HG02623 (cell line): ENCODE results near the gene SMPD2.
A peak's percentile ranks its signal among the peaks of the same experiment; 100 is the strongest.

Experiments used
- ATAC-seq: cut with Tn5 transposase; IDR thresholded peaks from one replicate; pipeline ENCODE4 v1.9.1; 2021; ENCODE audit warnings: moderate library complexity; ENCODE audit not compliant: unreplicated experiment

SMPD2 gene

GRCh38 chr6:109446541-109446940, 6.0 kb downstream of the SMPD2 start:
- ATAC-seq = no peak

GRCh38 chr6:109447087-109447486, 6.6 kb downstream of the SMPD2 start:
- no peak for ATAC-seq

GRCh38 chr6:109447878-109448555, 7.5 kb downstream of the SMPD2 start:
- ATAC-seq = no peak

GRCh38 chr6:109448615-109449014, 8.1 kb downstream of the SMPD2 start:
- ATAC-seq = no peak

DNA sequence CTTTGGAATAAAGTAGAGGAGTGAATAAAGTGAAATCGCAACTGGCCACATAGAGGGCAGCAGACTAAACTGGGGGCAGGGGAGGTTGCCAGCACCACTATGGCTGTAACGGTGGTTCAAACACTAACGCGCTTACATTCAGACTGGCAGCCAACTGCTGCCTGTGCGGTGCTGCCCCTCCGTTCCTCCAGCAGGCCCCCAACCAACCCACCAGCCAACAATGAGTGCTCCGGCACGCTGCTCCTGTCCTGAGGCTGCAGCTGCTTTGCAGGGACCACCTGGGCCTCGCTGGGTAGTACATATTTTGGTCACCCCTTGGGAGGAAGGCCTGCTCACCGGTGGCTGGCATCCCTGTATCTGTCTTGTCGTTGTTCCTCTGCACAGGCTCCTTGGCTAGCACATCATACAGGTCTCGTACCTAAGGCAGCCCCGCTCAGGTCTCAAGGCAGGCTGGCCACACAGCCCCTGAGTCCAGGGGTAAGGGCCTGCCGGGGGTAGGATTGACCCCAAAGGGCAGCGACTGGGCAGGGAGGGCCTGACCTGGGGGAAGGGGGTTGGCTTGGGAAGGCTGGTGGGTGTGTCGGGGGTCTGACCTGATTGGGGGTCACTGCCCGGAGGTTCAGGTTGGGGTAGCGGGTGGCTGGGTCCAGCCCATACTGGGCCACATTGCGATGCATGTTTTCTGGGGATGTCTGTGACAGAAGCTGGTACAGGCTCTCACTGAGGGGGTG, 8.7 kb downstream of the SMPD2 start:
- no peak for ATAC-seq

- no peak for ATAC-seq
Measured at GRCh38 chr6:109449795-109450673, 9.5 kb downstream of the SMPD2 start.

- no peak for ATAC-seq
Measured at GRCh38 chr6:109450801-109451200, 10.3 kb downstream of the SMPD2 start.

DNA sequence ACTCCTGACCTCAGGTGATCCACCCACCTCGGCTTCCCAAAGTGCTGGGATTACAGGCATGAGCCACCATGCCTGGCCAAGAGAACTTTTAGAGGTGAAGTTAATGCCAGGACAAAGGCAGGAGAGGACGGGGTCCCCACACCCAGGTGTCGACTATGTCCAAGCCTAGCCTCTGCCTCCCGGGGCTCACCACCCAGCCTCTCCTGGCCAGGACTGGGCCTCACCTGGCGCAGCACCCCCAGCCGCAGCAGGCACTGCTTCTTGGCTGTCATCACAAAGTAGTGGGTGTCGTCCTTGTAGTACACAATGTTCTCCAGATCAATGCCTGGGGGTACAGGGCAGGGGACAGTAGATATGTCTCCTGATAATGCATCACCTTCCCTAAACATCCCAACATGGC, 10.9 kb downstream of the SMPD2 start:
- no peak for ATAC-seq

GRCh38 chr6:109452181-109452580, 11.7 kb downstream of the SMPD2 start:
- ATAC-seq = no peak

DNA sequence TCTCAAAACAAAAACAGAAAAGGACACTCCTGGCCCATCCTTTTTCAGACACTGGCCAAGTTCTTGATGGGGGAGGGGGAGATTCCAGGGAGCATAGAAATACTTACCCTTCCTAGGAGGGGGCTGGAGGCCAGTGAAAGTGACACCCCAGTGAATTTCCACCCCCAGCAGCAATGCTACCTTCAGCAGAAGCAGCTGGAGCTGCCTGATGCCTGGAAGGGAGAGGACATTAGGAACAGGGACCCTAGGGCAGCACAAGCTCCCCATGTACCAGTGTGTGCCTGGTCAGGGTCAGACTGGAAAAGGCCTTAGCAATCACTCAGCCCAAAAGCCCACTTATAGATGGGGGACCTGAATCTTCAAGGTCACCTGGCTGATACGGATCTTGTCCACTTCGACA, 12.6 kb downstream of the SMPD2 start:
- no peak for ATAC-seq

DNA sequence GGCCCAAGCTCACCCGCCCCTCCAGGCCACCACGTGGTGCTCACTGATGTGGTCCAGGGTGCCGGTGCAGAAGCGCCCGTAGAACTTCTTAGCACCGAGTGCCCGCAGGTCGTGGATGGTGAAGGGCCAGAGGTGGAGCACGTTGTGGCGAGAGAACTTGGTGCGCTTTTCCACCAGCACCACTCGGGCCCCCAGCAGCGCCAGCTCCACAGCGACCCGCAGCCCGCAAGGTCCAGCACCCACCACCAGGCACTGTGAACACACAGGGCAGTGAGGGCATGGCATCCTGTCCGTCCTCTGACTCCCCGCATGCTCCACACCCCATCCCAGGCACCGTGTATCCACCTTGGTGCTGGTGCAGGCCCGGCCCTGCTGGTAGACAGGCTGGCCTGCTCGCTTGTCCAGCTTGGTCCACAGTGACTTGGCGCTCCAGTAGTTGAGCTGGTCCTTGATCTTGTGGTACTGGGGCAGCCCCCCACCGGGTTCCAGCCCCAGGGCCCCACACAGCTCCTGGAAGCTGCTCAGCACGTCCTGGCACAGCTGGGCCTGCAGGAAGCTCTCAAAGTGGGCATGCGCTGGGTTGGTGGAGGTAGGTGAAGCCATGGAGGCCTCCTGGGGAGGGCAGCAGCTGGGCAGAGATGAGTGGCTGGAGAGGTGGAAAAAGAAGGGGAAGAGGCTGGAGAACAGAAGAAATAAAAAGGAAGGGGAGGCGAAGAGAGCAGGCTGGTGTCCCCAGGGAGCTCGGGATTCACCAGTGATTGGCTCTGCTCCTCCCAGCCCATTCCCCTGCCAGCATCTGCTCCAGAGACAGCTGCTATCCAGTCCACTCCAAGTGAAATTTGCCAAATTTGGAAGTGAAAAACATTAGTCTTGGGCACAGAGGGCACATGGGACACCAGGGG, 13.3 kb downstream of the SMPD2 start:
- ATAC-seq = no peak

GRCh38 chr6:109454496-109455436, 14.2 kb downstream of the SMPD2 start:
- peak; percentile 35 for ATAC-seq

GRCh38 chr6:109455437-109456110, 15.1 kb downstream of the SMPD2 start, which contains the start of gene MICAL1:
Gene MICAL1, minus strand, starts transcription at chr6:109455772. Its CDS starts 1,576 bp downstream, at chr6:109454196.
- ATAC-seq = peak; percentile 56

DNA sequence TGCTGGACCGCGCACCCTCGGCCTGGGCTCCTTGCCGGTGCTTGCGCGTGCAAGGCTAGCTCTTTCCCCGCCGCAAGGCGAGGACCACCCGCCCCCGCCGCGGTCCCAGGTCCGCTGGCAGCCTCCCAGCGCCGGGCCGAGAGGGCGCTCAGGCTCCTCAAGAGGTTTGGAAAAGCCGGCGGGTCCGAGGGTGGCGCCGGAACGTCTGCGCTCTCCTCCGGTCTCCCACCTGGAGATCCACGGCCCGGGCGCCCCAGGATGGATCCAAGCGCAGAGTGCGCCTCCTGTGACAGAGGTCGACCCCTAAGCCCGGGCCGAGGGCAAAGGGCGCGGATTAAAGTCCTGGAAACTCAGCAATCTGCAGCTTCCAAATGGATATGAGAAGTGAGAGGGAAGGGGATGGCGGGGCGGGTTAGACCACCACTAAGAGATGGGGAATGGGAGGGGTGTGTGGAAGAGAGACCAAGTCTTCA, 15.6 kb downstream of the SMPD2 start:
- ATAC-seq = peak; percentile 6

DNA sequence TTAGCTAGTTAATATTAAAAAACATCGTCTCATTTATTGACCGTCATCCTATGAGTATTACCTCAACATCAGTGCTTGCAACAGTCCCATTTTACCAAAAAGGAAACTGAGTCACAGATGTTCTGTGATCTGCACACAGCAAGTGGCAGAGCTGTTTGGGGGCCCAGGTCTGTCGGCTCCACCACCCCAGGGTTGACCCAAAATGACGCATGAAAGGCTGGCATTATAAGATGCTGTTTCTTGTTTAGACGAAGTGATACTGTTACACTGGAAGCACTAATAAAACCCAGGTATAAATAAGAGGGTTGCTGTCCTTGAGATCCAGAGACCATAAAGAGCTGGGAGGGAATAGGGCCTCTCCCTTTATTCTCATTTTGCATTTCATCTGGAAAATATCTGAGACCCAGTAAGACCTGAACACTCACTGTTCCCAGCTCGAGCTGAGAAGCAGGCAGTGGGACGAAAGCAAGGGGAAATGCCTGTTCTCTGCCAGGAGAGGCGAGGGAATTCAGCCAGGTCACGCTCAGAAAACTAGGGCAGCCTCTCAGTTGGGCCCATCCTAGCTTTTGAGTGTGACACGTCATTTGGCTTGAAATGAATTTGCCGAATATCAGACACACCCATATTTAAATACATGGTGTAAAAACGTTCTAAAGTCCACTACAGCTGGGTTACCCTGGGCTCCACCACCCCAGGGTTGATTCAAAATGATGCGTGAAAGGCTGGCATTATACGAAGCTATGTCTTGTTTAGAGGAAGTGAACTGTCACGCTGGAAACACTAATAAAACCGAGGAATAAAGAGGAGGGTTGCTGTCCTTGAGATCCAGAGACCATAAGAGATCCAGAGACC, 16.4 kb downstream of the SMPD2 start:
- ATAC-seq = no peak

DNA sequence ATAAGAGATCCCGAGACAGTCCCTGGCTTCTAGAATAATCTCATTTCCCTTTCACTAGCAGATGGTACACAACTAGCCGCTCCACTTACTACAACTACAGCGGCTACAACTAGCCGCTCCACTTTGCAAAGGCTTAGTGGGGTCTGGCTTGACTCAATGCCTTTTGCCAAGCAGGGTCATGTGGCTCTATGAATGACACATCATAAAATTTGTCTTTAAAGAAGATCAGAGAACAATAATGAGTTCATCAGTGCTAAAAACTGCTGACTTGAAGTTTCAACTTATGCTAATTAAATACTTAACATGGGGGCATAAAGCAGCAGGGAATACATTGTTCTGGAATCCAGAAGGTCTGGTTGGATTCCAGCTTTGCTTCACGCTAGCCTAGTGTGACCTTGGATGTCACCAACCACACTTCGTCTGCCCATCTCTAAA, 17.1 kb downstream of the SMPD2 start:
- no peak for ATAC-seq

DNA sequence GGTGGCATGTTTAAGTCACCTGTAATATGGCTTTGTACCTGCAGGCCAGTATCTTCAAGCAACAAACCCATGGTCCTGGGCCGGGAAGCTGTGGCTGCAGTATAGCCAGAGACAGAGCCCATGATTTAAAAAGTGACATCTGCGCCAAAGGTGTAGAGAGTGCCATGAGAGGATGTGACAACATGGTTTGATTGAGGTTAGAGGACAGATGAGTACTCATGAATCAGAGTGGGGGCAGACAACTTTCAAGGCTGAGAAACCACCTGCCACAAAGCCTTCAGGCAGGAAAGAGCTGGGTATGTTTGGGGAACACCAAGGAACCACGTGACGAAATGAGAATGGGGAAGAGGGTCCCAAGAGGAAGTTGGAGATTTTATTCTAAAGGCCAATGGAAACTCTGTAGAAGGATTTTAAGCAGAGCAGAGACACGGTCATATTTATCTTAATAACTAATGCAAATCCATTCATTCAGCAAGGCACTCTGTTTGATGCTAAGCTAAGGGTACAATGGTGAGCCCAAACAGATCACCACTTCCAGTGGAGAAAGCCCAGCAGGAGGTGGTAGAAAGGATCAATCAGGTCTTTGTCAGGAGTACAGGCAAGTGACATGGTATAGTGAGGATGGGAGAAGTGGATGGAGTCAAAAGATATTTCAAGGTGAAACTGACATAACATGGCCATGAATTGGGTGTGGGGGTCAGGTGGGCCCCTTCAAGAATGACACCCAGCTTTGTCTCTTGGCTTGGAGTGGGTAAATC, 18.4 kb downstream of the SMPD2 start:
- ATAC-seq = peak; percentile 16
